K562 (cell line): ENCODE results near the gene VSIG1. TPM values are rescaled to one million over a fixed set of nuclear protein-coding genes. Genes with fewer than 3 reads are reported as not detected.

Experiments used
- ATAC-seq: fragments of 200-7000 bp; cut with Tn5 transposase; 3 replicates; pipeline ENCODE4 v1.9.1; 2020; ENCODE audit warnings: moderate library complexity
- BruUV-seq: library from RNA; stranded (reverse); fragments of 400-500 nt; replicated peaks from 2 replicates; lab custom pipeline; 2021; lab: Mats Ljungman, UMichigan
- CTCF ChIA-PET: fragments of 300-600 bp; formaldehyde crosslinking; extraction: SDS; loops from one replicate; lab custom pipeline; 2021; ENCODE audit warnings: low intra/inter-chr PET ratio; lab: Yijun Ruan, JAX
- POLR2A ChIA-PET: fragments of 300-600, 350-650 bp; sonication (Branson Sonifier 250); formaldehyde crosslinking; extraction: SDS; loops from one replicate; lab custom pipeline; 2021; ENCODE audit warnings: antibody characterized with exemption, inconsistent platforms; lab: Yijun Ruan, JAX
- DNase-seq, 4 experiments: peaks; one replicate each; pipeline versions ENCODE4 v3.0.0 to v3.0.0-alpha.2; 2011 to 2018; ENCODE audit warnings: low spot score in 3 of 4, mixed read lengths in 3 of 4; ENCODE audit errors: extremely low read depth in 1 of 4
- FAIRE-seq: peaks from 2 replicates; lab custom pipeline; 2011; peaks lifted over from hg19 to GRCh38; lab: Jason Lieb, UNC
- H2AFZ ChIP-seq: 2 replicates; pipeline ENCODE4 v1.6.0; 2011; ENCODE audit warnings: low read depth, low read length, control low read depth, inconsistent platforms
- H3K27ac ChIP-seq: fragments of 200-600 bp; 3 replicates; pipeline ENCODE4 v1.8.0; 2011; ENCODE audit warnings: low read depth, mild to moderate bottlenecking, control low read depth, inconsistent platforms, low read length, moderate library complexity, mixed read lengths; ENCODE audit errors: extremely low read depth
- H3K27me3 ChIP-seq, 2 experiments: fragments of 300-600 bp in 1 of 2; 2 replicates in 1 of 2; 3 replicates in 1 of 2; pipeline versions ENCODE4 v1.6.0 to v1.8.0; 2011; ENCODE audit warnings: inconsistent platforms in 2 of 2, low read length in 2 of 2, mild to moderate bottlenecking in 1 of 2, mixed read lengths in 1 of 2, moderate library complexity in 1 of 2; ENCODE audit not compliant: control insufficient read depth in 2 of 2, insufficient read depth in 2 of 2
- H3K36me3 ChIP-seq: fragments of 300-600 bp; 3 replicates; pipeline ENCODE4 v1.8.0; 2011; ENCODE audit warnings: mild to moderate bottlenecking, low read length, inconsistent platforms; ENCODE audit not compliant: control insufficient read depth, insufficient read depth
- H3K4me1 ChIP-seq, 2 experiments: fragments of 200-600 bp in 1 of 2; replicated peaks in 1 of 2; 2 replicates in 1 of 2; 3 replicates in 1 of 2; pipeline versions ENCODE4 v1.5.1 to v1.8.0; 2011; ENCODE audit warnings: inconsistent platforms in 2 of 2, low read length in 2 of 2, mild to moderate bottlenecking in 1 of 2, mixed read lengths in 1 of 2, moderate library complexity in 1 of 2; ENCODE audit not compliant: control insufficient read depth in 2 of 2, insufficient read depth in 2 of 2
- H3K4me2 ChIP-seq: 2 replicates; pipeline ENCODE4 v1.6.1; 2011; ENCODE audit warnings: low read length, control low read depth, inconsistent platforms, mixed read lengths; ENCODE audit not compliant: insufficient read depth
- H3K4me3 ChIP-seq: fragments of 200-600 bp; sonication (generic), shearing (Covaris generic); 2 replicates; pipeline ENCODE4 v1.5.1; 2016; ENCODE audit warnings: control low read depth, inconsistent platforms
- H3K79me2 ChIP-seq: fragments of 200-600 bp; 3 replicates; pipeline ENCODE4 v1.8.0; 2011; ENCODE audit warnings: low read length, inconsistent platforms; ENCODE audit not compliant: control insufficient read depth, insufficient read depth
- H3K9ac ChIP-seq, 2 experiments: 2 replicates each; pipeline versions ENCODE4 v1.6.0 to v1.6.1; 2011; ENCODE audit warnings: low read depth in 2 of 2, low read length in 2 of 2, control low read depth in 1 of 2, inconsistent platforms in 1 of 2, mild to moderate bottlenecking in 1 of 2, mixed read lengths in 1 of 2; ENCODE audit not compliant: insufficient read depth in 1 of 2
- H3K9me1 ChIP-seq: one replicate; pipeline ENCODE4 v1.6.0; 2011; ENCODE audit warnings: inconsistent platforms, mild to moderate bottlenecking, low read length, moderate library complexity; ENCODE audit not compliant: control insufficient read depth, insufficient read depth
- H3K9me3 ChIP-seq: replicated peaks from 2 replicates; pipeline ENCODE4 v1.5.1; 2011; ENCODE audit warnings: low read depth, low read length, inconsistent platforms; ENCODE audit not compliant: control insufficient read depth, insufficient read depth
- H4K20me1 ChIP-seq: replicated peaks from 2 replicates; pipeline ENCODE4 v1.6.1; 2011; ENCODE audit warnings: low read length, inconsistent platforms, mixed read lengths; ENCODE audit not compliant: control insufficient read depth, insufficient read depth
- CEBPG ChIP-seq, 3 experiments: fragments of 200-800 bp in 1 of 3; sonication (Bioruptor generic) in 1 of 3; sonication (generic) in 1 of 3; formaldehyde crosslinking in 1 of 3; IDR thresholded peaks in 2 of 3; conservative IDR thresholded peaks in 1 of 3; 2 replicates each; pipeline versions ENCODE4 v1.6.1 to v1.8.0; 2016 to 2022; ENCODE audit warnings: missing compliant biosample characterization in 2 of 3, missing genetic modification characterization in 2 of 3, mild to moderate bottlenecking in 1 of 3, missing genetic modification reagents in 1 of 3
- DMBX1 ChIP-seq: fragments of 250-450 bp; sonication (Bioruptor Pico); IDR thresholded peaks from 2 replicates; pipeline ENCODE4 v1.8.0; 2022; ENCODE audit warnings: inconsistent platforms, mild to moderate bottlenecking, moderate library complexity, borderline replicate concordance
- E2F4 ChIP-seq: sonication (generic); formaldehyde crosslinking; IDR thresholded peaks from 2 replicates; pipeline ENCODE4 v1.8.0; 2022; ENCODE audit warnings: mild to moderate bottlenecking, low read depth, missing genetic modification reagents
- KDM4B ChIP-seq, 2 experiments: fragments of 450-650 bp in 1 of 2; sonication (generic) in 1 of 2; IDR thresholded peaks; 2 replicates each; pipeline ENCODE4 v1.6.1; 2016 to 2017; ENCODE audit warnings: borderline replicate concordance in 2 of 2, antibody characterized with exemption in 1 of 2, low read depth in 1 of 2, mild to moderate bottlenecking in 1 of 2
- POLR2A ChIP-seq: fragments of 450-650 bp; conservative IDR thresholded peaks from 2 replicates; pipeline ENCODE4 v1.6.1; 2016
- POLR3A ChIP-seq: IDR thresholded peaks from 2 replicates; pipeline ENCODE4 v1.6.1; 2011; ENCODE audit warnings: borderline replicate concordance, mild to moderate bottlenecking, moderate library complexity; ENCODE audit not compliant: insufficient read length, insufficient read depth; ENCODE audit errors: extremely low read depth
- PYGO2 ChIP-seq: fragments of 450-650 bp; IDR thresholded peaks from 2 replicates; pipeline ENCODE4 v1.6.1; 2016; ENCODE audit warnings: mild to moderate bottlenecking, missing genetic modification characterization, moderate library complexity, missing compliant biosample characterization
- TAL1 ChIP-seq: fragments of 450-650 bp; IDR thresholded peaks from 2 replicates; pipeline ENCODE4 v1.6.1; 2016; ENCODE audit warnings: mild to moderate bottlenecking
- ZBTB17 ChIP-seq: fragments of 450-650 bp; formaldehyde crosslinking; IDR thresholded peaks from 2 replicates; pipeline ENCODE4 v1.4.0; 2020; ENCODE audit warnings: mild to moderate bottlenecking
- ZBTB7A ChIP-seq: IDR thresholded peaks from 2 replicates; pipeline ENCODE4 v1.6.1; 2011; ENCODE audit warnings: low read depth, mild to moderate bottlenecking, low read length, moderate library complexity, borderline replicate concordance; ENCODE audit not compliant: control insufficient read depth
- ZNF217 ChIP-seq: sonication (generic); formaldehyde crosslinking; IDR thresholded peaks from 2 replicates; pipeline ENCODE4 v1.8.0; 2022; ENCODE audit warnings: mild to moderate bottlenecking, missing genetic modification reagents
- ZNF263 ChIP-seq: sonication (generic); formaldehyde crosslinking; IDR thresholded peaks from 2 replicates; pipeline ENCODE4 v1.8.0; 2022; ENCODE audit warnings: mild to moderate bottlenecking, missing genetic modification reagents, borderline replicate concordance
- ZZZ3 ChIP-seq: fragments of 450-650 bp; IDR thresholded peaks from 2 replicates; pipeline ENCODE4 v1.6.1; 2016; ENCODE audit warnings: antibody characterized with exemption, mild to moderate bottlenecking, moderate library complexity
- WGBS: fragments of 100-300 bp; shearing (Covaris generic); methylation state at CpG from one replicate; pipeline ENCODE4 v1.1.6; 2016; ENCODE audit warnings: low coverage, mixed read lengths; ENCODE audit not compliant: insufficient coverage; ENCODE audit errors: missing lambda C conversion rate; 5-methylcytosine and 5-hydroxymethylcytosine counted together
- in situ Hi-C: fragments of 300-500 bp; cut with MboI; formaldehyde crosslinking; loops from 4 replicates; pipeline ENCODE4 v1.15.0; 2018; ENCODE audit warnings: inconsistent platforms, mixed read lengths
- intact Hi-C: fragments of 100-400 bp; cut with micrococcal nuclease; formaldehyde crosslinking; loops from 2 replicates; pipeline ENCODE4 v1.14.2; 2022
- polyA plus RNA-seq, 8 experiments: library from polyadenylated mRNA; depleted of rRNA in 4 of 8; stranded (reverse) in 5 of 8; unstranded in 3 of 8; fragments of >200 nt; fragmentation: Nextera tagmentation in 2 of 8; fragmentation: Illumina TruSeq in 1 of 8; extraction: Ambion mirVana in 2 of 8; extraction: Trizol in 1 of 8; gene quantifications; 2 replicates each; pipeline versions ENCODE4 v1.2.1 to v1.2.3, GENCODE V29; 2011 to 2014; ENCODE audit warnings: inconsistent platforms in 1 of 8, missing spikeins in 1 of 8
- total RNA-seq, 7 experiments: library from RNA; depleted of rRNA in 6 of 7; stranded (reverse); fragments of >200 nt in 6 of 7; fragmentation: Illumina TruSeq in 2 of 7; extraction: Trizol in 2 of 7; gene quantifications; 2 replicates each; pipeline versions ENCODE4 v1.2.1 to v1.2.3, GENCODE V29; 2011 to 2021; ENCODE audit warnings: low replicate concordance in 1 of 7
- TF ChIP-seq, protein P1 (sequence below): sonication (generic); formaldehyde crosslinking; IDR thresholded peaks from 2 replicates; pipeline ENCODE4 v1.8.1; 2023; ENCODE audit warnings: mild to moderate bottlenecking, missing genetic modification reagents

Gene VSIG1
- total and polyA plus RNA-seq, 9 of the 15 experiments (the other 6 are each of a cell fraction or from before 2014, with no cell fraction given), result not detected

- TF ChIP-seq DMBX1 (CRISPR knock-in tag) (no peak), ZBTB7A (no peak)
These were observed 27.9 kb downstream of the VSIG1 start (continued) for GRCh38 chrX:108072746-108073145.

GRCh38 chrX:108081110-108081509 lies 36.2 kb downstream of the VSIG1 start:
- DNase-seq (no peak), FAIRE-seq (no peak), ATAC-seq (no peak)
- intact Hi-C loops (no loop called here), in situ Hi-C loops (no loop called here)
- Histone ChIP-seq H3K9me1 (no peaks in the 10 kb centered on the region), H3K4me2 (no peak overlapping the region), H3K27ac (no peak overlapping the region), H3K4me3 (no peak overlapping the region), H2AFZ (no peak overlapping the region), H3K36me3 (peaks cover 16% of the 10 kb centered on the region; the same call in 2 of the 3 replicates), H3K27me3 (no peaks in the 10 kb centered on the region), H4K20me1 (no peaks in the 10 kb centered on the region), H3K4me1 (no peaks in the 10 kb centered on the region), H3K9ac (no peak overlapping the region), H3K9me3 (no peaks in the 10 kb centered on the region), H3K79me2 (no peaks in the 10 kb centered on the region)
- WGBS, result 42% methylated on average over 2 of the region's 2 CpGs
- ChIA-PET POLR2A (interaction anchor here (0.7 kb wide), 1 partner anchor 9 kb away, joined by 3 read pairs; no protein-coding TSS in a partner anchor), CTCF (no interaction called here)
- no peak for TF ChIP-seq TAL1
- no peak for TF ChIP-seq POLR3A
- TF ChIP-seq ZNF263 (CRISPR knock-in tag), result no peak
- no peak for TF ChIP-seq KDM4B (IDR thresholded peaks at IDR 0.05; ENCODE audit: borderline replicate concordance in 2 of 2, low read depth in 1 of 2)
- no peak for TF ChIP-seq POLR2A
- no peak for TF ChIP-seq ZBTB17
- no peak for TF ChIP-seq E2F4 (CRISPR knock-in tag)
- no peak for TF ChIP-seq PYGO2 (tag)
- TF ChIP-seq ZZZ3, result no peak
- no peak for TF ChIP-seq CEBPG (CRISPR knock-in tag; IDR thresholded peaks at IDR 0.05)
- no peak for TF ChIP-seq CEBPG (tag; conservative IDR thresholded peaks at IDR 0.05 in 1 of 2, IDR thresholded peaks at IDR 0.05 in 1 of 2)
- TF ChIP-seq, protein P1, sequence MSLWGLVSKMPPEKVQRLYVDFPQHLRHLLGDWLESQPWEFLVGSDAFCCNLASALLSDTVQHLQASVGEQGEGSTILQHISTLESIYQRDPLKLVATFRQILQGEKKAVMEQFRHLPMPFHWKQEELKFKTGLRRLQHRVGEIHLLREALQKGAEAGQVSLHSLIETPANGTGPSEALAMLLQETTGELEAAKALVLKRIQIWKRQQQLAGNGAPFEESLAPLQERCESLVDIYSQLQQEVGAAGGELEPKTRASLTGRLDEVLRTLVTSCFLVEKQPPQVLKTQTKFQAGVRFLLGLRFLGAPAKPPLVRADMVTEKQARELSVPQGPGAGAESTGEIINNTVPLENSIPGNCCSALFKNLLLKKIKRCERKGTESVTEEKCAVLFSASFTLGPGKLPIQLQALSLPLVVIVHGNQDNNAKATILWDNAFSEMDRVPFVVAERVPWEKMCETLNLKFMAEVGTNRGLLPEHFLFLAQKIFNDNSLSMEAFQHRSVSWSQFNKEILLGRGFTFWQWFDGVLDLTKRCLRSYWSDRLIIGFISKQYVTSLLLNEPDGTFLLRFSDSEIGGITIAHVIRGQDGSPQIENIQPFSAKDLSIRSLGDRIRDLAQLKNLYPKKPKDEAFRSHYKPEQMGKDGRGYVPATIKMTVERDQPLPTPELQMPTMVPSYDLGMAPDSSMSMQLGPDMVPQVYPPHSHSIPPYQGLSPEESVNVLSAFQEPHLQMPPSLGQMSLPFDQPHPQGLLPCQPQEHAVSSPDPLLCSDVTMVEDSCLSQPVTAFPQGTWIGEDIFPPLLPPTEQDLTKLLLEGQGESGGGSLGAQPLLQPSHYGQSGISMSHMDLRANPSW (CRISPR knock-in tag), result no peak
- TF ChIP-seq ZNF217 (CRISPR knock-in tag), result no peak
- BruUV-seq, result no TSS peak
